T-helper 1 cell treated with Interleukin-12 subunit alpha and Interleukin-12 subunit beta and Interleukin-4 antibody, amounts not matched to agents 30 ng/mL and 1 ng/mL, for 36 hours (primary cell): ENCODE results near the gene MLC1. TPM values are rescaled to one million over a fixed set of nuclear protein-coding genes. Genes with fewer than 3 reads are reported as not detected.

Experiments
- intact Hi-C: fragments of 100-400 bp; cut with micrococcal nuclease; formaldehyde crosslinking; loops from one replicate; pipeline ENCODE4 v1.15.1; 2024
- total RNA-seq: library from RNA; stranded (reverse); gene quantifications from 2 replicates; pipeline ENCODE4 v1.2.3, GENCODE V29; 2022

The MLC1 gene
- total RNA-seq, 1 donor from 2014 or later, result 0.39 TPM

DNA sequence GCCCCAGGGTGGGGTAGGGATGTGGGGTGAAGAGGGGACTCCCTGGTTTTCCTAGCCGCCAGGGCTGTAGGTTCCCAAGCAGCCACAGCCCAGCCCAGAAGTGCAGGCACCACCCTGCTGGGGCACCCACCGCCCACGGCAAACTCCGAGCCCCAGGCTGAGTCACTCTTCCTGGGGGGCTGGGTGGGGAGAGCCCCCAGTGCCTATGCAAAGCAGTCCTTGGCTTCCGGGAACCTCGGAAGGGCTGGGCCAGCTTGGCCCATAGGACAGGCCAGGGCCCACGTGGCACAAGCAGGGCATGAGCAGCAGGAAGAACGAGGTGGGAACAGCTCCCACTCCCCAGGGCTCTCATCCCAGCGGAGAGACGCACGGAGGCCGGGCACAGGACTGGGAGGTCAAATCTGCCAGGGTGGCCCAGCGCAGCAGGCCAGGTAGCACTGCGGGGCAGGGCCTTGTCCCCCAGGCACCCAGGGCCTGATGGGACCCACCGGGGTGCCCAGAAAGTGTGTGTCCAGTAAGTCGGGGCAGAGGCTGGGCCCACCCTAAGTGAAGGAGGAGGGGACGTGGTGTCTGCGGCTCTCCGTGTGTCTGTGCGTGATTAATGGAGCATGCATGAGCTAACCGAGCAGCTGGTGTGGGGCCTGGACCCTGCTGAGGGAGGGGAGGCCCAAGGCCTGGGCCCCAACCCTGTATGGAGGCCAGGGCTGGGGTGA lies 68.1 kb downstream of the MLC1 start:
- intact Hi-C loops, result no loop called here

DNA sequence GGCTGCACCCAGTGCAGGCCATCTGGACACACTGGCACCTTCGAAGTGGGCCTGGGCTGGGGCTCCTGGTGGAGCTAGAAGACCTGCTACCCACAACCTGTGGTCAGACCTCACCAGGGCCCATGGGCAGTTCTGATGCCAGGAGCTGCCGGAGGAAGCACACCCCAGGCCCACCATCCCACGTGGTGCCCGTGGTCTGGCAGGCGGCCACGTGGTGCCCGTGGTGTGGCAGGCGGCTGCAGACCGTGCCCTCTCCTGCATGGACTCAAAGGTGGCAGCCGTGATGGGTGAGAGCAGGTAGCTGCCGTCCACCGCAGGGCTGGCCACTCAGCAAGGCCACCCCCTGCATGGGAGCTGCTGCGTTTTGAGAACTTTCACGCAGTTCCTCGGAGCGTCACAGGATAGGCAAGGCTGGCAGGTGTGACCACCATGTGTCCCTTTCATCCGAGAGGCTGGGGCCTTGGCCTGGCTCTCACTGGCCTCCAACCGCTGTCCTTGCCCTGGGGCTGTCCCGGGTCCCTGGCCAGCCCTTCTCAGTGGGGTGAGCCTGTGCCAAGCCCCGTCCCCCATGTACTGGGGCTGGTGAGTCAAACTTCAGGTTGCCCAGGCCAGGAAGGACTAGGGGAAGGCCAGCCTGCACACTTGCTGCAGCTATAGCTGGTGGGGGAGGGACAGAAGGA lies 68.8 kb downstream of the MLC1 start:
- intact Hi-C loops, result no loop called here

DNA sequence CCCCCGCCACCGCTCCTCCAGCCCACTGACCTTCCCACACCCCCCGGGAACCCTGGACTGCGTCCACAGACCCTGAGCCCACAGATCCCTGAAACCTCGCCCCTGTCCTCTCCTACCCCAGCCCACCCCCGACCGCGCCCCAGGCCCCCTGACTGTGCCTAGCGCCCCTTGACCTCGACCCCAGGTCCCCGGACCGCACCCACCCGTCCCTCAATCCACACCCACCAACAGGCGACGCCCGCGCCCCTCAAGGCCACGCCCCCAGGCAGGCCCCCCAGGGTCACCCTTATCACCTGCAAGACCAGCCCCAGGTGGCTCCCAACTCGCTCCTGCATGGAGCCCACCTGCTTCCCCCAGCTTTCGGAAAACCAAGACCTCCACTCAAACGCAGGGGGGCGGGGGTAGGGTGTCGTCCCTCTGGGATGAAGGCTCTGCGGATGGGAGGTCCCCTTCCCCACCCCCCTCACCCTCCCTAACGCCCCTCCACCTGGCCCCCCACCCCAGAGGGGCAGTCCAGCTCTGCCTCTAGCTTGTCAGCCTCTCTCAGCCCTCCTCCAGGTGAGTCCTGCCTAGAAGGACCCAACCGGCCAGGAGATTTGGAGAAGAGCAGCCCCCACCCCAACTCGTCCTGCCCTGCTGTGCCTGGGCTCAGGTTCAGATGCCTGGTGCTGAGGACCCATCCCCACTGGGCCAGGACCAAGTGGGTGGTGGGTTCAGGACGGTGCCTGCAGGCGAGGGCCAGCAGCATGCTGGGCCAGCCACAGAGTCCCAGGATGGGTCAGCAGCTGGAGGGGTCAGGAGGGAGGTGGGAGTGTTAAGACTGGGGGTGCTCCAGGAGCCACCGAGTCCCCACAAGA lies 69.5 kb downstream of the MLC1 start:
- intact Hi-C loops, result no loop called here

DNA sequence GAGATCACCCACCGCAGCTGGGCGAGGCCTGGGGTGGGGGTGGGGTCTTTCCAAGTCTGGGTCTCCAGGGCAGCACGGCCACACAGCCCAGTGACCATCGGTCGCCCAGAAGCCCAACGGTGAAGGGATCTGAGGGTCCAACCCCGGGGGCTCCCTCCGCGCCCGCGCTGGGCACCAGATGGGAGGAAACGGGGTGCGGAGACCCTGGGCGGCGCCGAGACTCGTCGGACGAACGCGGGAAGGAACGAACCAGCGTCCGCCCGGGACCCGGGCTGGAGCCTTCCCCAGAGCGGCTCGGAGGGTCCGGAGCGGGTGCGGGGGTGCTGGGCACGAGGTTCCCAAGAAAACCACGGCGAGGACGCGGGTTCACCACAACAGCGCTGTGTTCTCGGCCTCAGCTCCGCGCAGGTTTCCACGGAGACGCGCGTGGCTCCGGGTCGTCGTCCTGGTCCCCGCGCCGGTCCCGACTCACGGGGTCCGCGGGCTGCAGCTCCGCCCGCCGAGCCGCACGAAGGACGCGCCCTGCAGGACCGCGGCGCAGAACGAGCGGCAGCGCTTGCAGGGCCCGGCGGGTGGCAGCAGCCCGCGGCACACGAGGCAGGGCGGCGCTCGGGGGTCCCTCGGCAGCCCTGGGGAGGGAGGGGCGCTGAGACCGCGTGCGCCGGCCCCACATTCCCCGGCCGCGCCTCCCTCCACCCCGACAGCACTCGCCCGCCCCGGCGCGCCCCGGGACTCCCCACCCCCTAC lies 70.4 kb downstream of the MLC1 start:
- intact Hi-C loops, result no loop called here

DNA sequence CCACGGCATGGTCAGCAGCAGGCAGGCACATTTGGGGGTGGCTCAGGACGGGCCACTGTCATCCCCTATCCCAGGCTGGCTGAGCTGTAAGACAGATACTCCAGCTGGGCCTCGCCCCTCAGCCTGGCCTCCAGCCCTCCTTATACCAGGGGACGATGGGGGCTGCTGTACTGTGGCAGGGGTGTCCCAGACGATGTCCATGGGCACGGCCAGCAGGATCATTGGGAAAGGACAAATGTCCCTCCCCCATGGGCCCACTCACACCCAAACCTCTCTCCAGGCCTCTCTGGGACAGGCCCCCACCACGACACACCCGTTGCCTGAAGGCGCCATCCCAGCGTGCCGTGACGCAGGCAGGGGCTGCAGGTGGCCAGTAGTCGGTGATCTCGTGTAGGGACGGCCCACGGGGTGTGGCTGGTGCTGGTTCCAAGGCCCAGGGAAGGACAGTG lies 71.1 kb downstream of the MLC1 start:
- intact Hi-C loops, result no loop called here

DNA sequence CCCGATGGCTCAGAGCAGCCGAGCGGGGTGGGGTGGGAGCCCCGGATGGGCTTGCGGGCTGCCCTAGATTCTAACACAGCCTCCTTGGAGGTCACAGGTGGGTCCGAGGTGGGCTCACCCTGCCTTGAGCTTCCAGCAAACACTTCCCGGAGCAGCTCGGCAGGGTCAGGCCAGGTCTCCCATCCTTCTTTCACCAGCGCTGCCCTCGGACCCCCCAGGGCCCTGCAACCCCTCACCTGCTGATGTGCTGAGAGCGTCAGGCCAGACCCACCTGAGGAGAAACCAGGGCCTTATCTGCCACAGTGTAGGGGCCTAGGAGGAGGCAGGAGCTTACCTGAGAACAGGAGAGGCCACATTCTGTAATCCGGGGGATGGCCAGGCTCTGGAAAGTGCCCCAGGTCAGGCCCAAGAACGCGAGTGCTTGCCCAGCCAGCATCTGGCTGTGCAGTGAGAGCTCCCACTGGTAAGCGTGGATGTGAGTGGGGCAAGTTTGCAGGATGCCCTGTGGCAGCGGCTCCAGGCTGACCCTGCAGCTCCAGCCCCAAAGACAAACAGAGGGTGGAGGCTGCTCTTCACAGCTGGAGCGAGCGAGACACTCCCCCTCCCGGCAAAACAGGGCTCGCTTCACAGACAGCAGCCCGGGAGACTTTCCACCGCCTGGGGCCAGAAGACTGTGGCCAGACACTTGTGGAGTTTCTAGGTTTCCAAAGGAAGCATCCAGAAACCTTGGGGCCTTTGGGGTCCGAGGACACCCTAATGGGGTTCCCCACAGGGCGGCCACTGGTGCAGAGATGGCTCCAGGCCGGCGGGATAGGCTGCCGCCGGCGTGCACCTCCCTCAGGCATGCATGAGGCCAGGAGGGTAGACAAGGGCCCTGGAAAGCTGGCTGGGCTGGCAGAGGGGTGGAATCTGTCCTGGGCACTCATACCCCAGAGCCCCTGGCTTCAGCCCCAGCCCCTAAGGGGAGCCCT lies 72.7 kb downstream of the MLC1 start, which contains the start of gene IL17REL:
Gene IL17REL, minus strand, starts transcription at position 555 of the 971 bp plus-strand sequence. Its CDS starts 119 bp downstream, at position 436.
- intact Hi-C loops, result no loop called here

DNA sequence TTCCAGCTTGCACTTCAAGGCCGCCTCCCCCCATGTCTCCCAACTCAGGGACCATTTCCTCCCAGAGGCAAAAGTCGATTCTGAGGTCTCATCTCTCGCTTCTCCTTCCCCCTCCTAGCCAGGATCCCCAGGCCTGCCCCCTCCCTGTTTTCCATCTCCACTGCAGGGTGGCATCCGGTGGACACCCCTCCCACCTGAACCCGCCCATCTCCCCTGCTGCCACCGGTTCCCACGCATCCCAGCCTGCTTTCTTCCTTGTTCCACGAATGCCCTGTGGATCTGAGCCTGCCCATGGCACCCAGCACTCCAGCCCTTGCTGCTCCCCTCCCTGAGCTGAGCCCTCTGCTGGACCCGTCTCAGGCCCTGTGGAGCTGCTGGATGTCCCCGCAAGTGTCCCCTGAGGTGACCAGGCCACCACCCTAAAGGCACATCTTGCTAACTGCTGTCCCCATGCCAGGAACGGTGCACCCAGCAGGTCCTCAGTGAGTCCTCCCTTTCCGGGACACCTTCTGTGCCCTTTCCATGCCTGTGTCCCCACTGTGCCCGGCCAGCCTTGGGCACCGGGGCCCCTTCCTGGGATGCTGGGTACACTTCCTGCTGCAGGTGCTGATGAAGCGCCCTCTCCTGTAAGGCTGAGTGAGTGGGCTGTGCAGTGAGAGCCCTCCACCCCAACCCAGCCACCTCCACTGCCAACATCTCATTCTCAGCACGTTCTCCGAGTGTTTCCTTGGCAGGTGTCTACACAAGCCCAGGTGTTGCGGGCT lies 73.6 kb downstream of the MLC1 start:
- intact Hi-C loops, result no loop called here

DNA sequence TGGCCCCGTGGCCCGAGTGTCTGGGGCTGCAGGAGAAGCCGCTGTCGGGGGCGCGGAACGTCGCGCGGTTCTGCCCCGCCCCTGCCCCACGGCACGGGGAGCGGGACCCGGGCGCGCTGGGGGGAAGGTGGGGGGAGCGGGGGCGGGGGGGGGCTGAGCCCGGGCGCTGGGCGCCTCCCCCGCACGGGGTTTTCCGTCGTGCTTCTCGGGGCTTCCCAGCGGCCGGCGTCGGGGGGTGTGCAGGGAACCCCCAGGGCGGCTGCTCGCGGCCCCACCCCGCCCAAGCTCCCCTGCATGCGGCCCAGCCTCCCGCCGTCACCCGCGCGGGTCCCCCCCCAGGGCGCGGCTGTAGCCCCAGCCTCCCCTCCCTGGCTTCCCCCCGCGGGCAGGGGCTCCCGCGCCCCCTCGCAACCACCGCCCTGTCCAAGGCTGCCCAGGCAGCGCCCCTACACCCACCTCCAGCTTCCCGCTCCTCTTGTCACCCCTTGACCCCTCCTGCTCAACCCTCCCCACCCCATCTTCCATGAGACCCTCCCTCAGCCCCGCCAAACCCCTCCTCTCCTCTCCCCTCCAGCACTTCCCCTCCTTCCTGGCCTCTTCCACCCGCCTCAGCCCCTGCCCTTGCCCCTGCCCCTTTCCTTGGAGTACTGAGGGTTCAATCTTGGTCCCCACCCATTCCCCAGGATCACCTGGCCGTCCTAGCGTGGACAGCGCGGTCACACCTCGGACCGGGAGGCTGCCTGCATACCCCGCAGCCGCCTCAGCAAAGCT lies 74.4 kb downstream of the MLC1 start:
- intact Hi-C loops, result no loop called here

DNA sequence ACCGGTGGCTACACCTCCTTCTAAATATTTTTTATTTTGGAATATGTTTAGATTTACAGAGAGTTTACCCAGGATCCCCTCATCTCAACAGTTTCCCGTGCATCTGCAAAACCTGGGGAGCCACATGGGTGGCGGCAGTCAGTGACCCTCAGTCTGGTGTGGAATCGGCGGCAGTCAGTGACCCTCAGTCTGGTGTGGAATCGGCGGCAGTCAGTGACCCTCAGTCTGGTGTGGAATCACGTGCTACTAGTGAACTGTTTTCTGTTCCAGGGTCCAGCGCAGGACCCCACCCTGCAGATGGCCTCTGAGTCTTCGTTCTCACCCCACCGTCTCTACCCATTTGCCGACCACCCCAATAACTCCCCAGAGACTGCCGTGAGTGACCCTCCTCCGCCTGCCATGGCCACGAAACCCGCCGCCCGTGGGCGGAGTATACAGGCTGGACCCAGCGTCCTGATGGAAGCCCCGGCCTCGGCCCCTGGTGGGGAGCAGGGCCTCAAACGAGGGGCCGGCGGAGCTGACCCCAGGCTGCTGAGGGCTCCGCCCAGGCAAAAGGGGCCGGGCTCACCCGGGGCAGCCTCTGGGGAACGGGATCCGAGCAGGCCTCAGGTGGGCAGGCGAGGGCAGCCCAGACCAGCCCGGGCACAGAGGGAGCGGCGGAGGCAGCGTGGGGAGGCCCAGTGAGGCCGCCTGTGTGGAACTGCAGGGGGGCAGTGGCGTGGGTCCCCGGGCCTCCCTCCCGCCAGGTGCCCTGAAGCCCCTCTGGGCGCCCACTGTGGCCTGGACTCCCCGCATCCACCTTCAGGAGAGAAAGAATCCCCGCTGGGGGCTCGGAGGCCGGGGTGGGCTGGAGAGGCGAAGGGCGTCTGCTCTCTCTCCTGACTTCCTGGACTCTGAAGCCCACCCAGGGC lies 75.2 kb downstream of the MLC1 start:
- intact Hi-C loops, result no loop called here

Other genes starting within 250 kb of the MLC1 start
- 19.9 and 20.8 TPM in 2 replicates for gene ZBED4, start 231.6 kb downstream of the MLC1 start, total RNA-seq
- gene ALG12, start 167.0 kb downstream of the MLC1 start, total RNA-seq, result 20.1 and 21.1 TPM in 2 replicates
- gene CRELD2, start 166.8 kb downstream of the MLC1 start, total RNA-seq, result 97.2 and 98.9 TPM in 2 replicates
- gene PIM3, start 124.7 kb downstream of the MLC1 start, total RNA-seq, result 113 and 117 TPM in 2 replicates
- 0.07 TPM in 1 of 2 replicates, not detected in the other for gene IL17REL, start 72.7 kb downstream of the MLC1 start, total RNA-seq
- not detected in 2 replicates for gene TTLL8, start 27.1 kb downstream of the MLC1 start, total RNA-seq
- not detected in 2 replicates for gene MOV10L1, start 4.6 kb upstream of the MLC1 start, total RNA-seq
- 0.24 and 0.37 TPM in 2 replicates for gene PANX2, start 85.3 kb upstream of the MLC1 start, total RNA-seq
- 124 TPM in 2 replicates for gene TRABD, start 100.5 kb upstream of the MLC1 start, total RNA-seq
- gene SELENOO, start 115.6 kb upstream of the MLC1 start, total RNA-seq, result 24.2 and 25.2 TPM in 2 replicates
- 65.9 and 68.8 TPM in 2 replicates for gene TUBGCP6, start 159.6 kb upstream of the MLC1 start, total RNA-seq
- gene HDAC10, start 165.8 kb upstream of the MLC1 start, total RNA-seq, result 91.9 and 93.8 TPM in 2 replicates
- 7.7 and 8.8 TPM in 2 replicates for gene MAPK12, start 176.3 kb upstream of the MLC1 start, total RNA-seq
- gene MAPK11, start 185.0 kb upstream of the MLC1 start, total RNA-seq, result 29.0 and 33.2 TPM in 2 replicates
- 18.3 and 20.8 TPM in 2 replicates for gene PLXNB2, start 222.2 kb upstream of the MLC1 start, total RNA-seq
- 2.8 and 2.9 TPM in 2 replicates for gene DENND6B, start 241.6 kb upstream of the MLC1 start, total RNA-seq